Stomach smooth muscle (tissue), 2 donors: Measurements from ENCODE around the gene KRTAP26-1.

ENCODE experiments used
- H3K27ac ChIP-seq: one replicate; pipeline ENCODE4 v1.7.0; 2013; ENCODE audit warnings: mild to moderate bottlenecking, low read length, inconsistent platforms
- H3K27me3 ChIP-seq, 2 donors: one replicate each; pipeline ENCODE4 v1.7.0; 2013; ENCODE audit warnings: low read length in 2 of 2; ENCODE audit not compliant: insufficient read depth in 2 of 2, control insufficient read depth in 1 of 2
- H3K36me3 ChIP-seq, 2 donors: one replicate each; pipeline ENCODE4 v1.7.0; 2013; ENCODE audit warnings: low read length in 2 of 2; ENCODE audit not compliant: control insufficient read depth in 2 of 2, insufficient read depth in 2 of 2
- H3K4me1 ChIP-seq: one replicate; pipeline ENCODE4 v1.7.0; 2013; ENCODE audit warnings: low read length; ENCODE audit not compliant: control insufficient read depth, insufficient read depth
- H3K4me3 ChIP-seq, 2 donors: one replicate each; pipeline ENCODE4 v1.7.0; 2013; ENCODE audit warnings: low read length in 2 of 2
- H3K9ac ChIP-seq, 2 donors: one replicate each; pipeline ENCODE4 v1.7.0; 2013; ENCODE audit warnings: low read length in 2 of 2, mild to moderate bottlenecking in 1 of 2
- H3K9me3 ChIP-seq, 2 donors: one replicate each; pipeline ENCODE4 v1.7.0; 2013; ENCODE audit warnings: low read length in 2 of 2; ENCODE audit not compliant: control insufficient read depth in 2 of 2
- donor health status: healthy.
- donor health status: Pancreatic carcinoma.

The KRTAP26-1 gene

GRCh38 chr21:30337276-30337744 lies 17.2 kb upstream of the KRTAP26-1 start, which contains the start of gene KRTAP27-1:
KRTAP27-1 (minus strand) TSS chr21:30337694; CDS start chr21:30337668, 26 bp downstream.
- H3K36me3 ChIP-seq: no peaks in the 10 kb centered on the region

GRCh38 chr21:30336596-30336995 lies 16.5 kb upstream of the KRTAP26-1 start:
- H3K9me3 ChIP-seq: no peaks in the 10 kb centered on the region
- H3K9ac ChIP-seq: no peak overlapping the region
- H3K4me1 ChIP-seq: no peaks in the 10 kb centered on the region
- no peak overlapping the region for H3K4me3 ChIP-seq
- no peak overlapping the region for H3K27ac ChIP-seq
- H3K27me3 ChIP-seq: no peaks in the 10 kb centered on the region
- no peaks in the 10 kb centered on the region for H3K36me3 ChIP-seq

More at GRCh38 chr21:30337276-30337744, 17.2 kb upstream of the KRTAP26-1 start, which contains the start of gene KRTAP27-1:
- H3K4me1 ChIP-seq: no peaks in the 10 kb centered on the region
- no peak within 1 kb of the TSS for H3K4me3 ChIP-seq
- no peak within 1 kb of the TSS for H3K9ac ChIP-seq
- no peak within 1 kb of the TSS for H3K27ac ChIP-seq
- H3K27me3 ChIP-seq: no peaks in the 10 kb centered on the region
- H3K9me3 ChIP-seq: no peaks in the 10 kb centered on the region

- H3K27me3 ChIP-seq: no peaks in the 10 kb centered on the region
- H3K36me3 ChIP-seq: no peaks in the 10 kb centered on the region
- no peak overlapping the region for H3K27ac ChIP-seq
- H3K4me1 ChIP-seq: no peaks in the 10 kb centered on the region
- no peaks in the 10 kb centered on the region for H3K9me3 ChIP-seq
- no peak overlapping the region for H3K4me3 ChIP-seq
- no peak overlapping the region for H3K9ac ChIP-seq
Observed at GRCh38 chr21:30333736-30334135, 13.6 kb upstream of the KRTAP26-1 start.

GRCh38 chr21:30332681-30333080 lies 12.6 kb upstream of the KRTAP26-1 start:
- Histone ChIP-seq H3K4me3 (no peak overlapping the region), H3K9me3 (no peaks in the 10 kb centered on the region), H3K27me3 (no peaks in the 10 kb centered on the region)

GRCh38 chr21:30329203-30329875 lies 9.2 kb upstream of the KRTAP26-1 start:
- H3K4me3 ChIP-seq: no peak overlapping the region
- no peaks in the 10 kb centered on the region for H3K27me3 ChIP-seq
- no peaks in the 10 kb centered on the region for H3K36me3 ChIP-seq
- H3K9me3 ChIP-seq: no peaks in the 10 kb centered on the region
- H3K9ac ChIP-seq: no peak overlapping the region
- H3K27ac ChIP-seq: no peak overlapping the region
- H3K4me1 ChIP-seq: no peaks in the 10 kb centered on the region

More at GRCh38 chr21:30332681-30333080, 12.6 kb upstream of the KRTAP26-1 start:
- Histone ChIP-seq H3K9ac (no peak overlapping the region), H3K4me1 (no peaks in the 10 kb centered on the region), H3K27ac (no peak overlapping the region), H3K36me3 (no peaks in the 10 kb centered on the region)

- Histone ChIP-seq H3K36me3 (no peaks in the 10 kb centered on the region), H3K27me3 (no peaks in the 10 kb centered on the region), H3K4me1 (no peaks in the 10 kb centered on the region), H3K4me3 (no peak overlapping the region), H3K9ac (no peak overlapping the region), H3K9me3 (no peaks in the 10 kb centered on the region), H3K27ac (no peak overlapping the region)
Observed at GRCh38 chr21:30326390-30326789, 6.3 kb upstream of the KRTAP26-1 start.

GRCh38 chr21:30315701-30316100 lies 4.4 kb downstream of the KRTAP26-1 start:
- Histone ChIP-seq H3K9ac (no peak overlapping the region), H3K27ac (no peak overlapping the region), H3K27me3 (no peaks in the 10 kb centered on the region), H3K4me3 (no peak overlapping the region), H3K36me3 (no peaks in the 10 kb centered on the region), H3K9me3 (no peaks in the 10 kb centered on the region), H3K4me1 (no peaks in the 10 kb centered on the region)

GRCh38 chr21:30306884-30307283 lies 13.2 kb downstream of the KRTAP26-1 start:
- no peaks in the 10 kb centered on the region for H3K27me3 ChIP-seq
- no peaks in the 10 kb centered on the region for H3K4me1 ChIP-seq
- no peak overlapping the region for H3K27ac ChIP-seq
- no peak overlapping the region for H3K9ac ChIP-seq
- H3K36me3 ChIP-seq: no peaks in the 10 kb centered on the region
- no peak overlapping the region for H3K4me3 ChIP-seq
- H3K9me3 ChIP-seq: no peaks in the 10 kb centered on the region

- no peaks in the 10 kb centered on the region for H3K9me3 ChIP-seq
- no peaks in the 10 kb centered on the region for H3K4me1 ChIP-seq
- H3K27ac ChIP-seq: no peak overlapping the region
- H3K4me3 ChIP-seq: no peak overlapping the region
- H3K27me3 ChIP-seq: no peaks in the 10 kb centered on the region
- no peaks in the 10 kb centered on the region for H3K36me3 ChIP-seq
- no peak overlapping the region for H3K9ac ChIP-seq
Observed at GRCh38 chr21:30305136-30305535, 15.0 kb downstream of the KRTAP26-1 start.

- no peaks in the 10 kb centered on the region for H3K36me3 ChIP-seq
- no peak within 1 kb of the TSS for H3K4me3 ChIP-seq
- no peaks in the 10 kb centered on the region for H3K27me3 ChIP-seq
- H3K27ac ChIP-seq: no peak within 1 kb of the TSS
- H3K9me3 ChIP-seq: no peaks in the 10 kb centered on the region
- H3K4me1 ChIP-seq: no peaks in the 10 kb centered on the region
- no peak within 1 kb of the TSS for H3K9ac ChIP-seq
Observed at GRCh38 chr21:30289215-30289614, 30.9 kb downstream of the KRTAP26-1 start, which contains the start of gene KRTAP25-1. KRTAP25-1 (minus strand) TSS chr21:30289514; CDS start chr21:30289490, 24 bp downstream.

- Histone ChIP-seq H3K36me3 (no peaks in the 10 kb centered on the region), H3K27ac (no peak within 1 kb of the TSS), H3K9ac (no peak within 1 kb of the TSS), H3K9me3 (no peaks in the 10 kb centered on the region), H3K27me3 (no peaks in the 10 kb centered on the region), H3K4me1 (no peaks in the 10 kb centered on the region), H3K4me3 (no peak within 1 kb of the TSS)
Observed at GRCh38 chr21:30282850-30283249, 37.3 kb downstream of the KRTAP26-1 start, which contains the start of gene KRTAP24-1. KRTAP24-1 (minus strand) TSS chr21:30282950; CDS start chr21:30282932, 18 bp downstream.
